ENCODE data around the gene RASD2.

RASD2 gene

GRCh38 chr22:35570686-35571194 lies 30.1 kb downstream of the RASD2 start:
- no peak for TF ChIP-seq CTCF (IDR thresholded peaks at IDR 0.05; ENCODE audit: extremely low read depth, insufficient read depth, missing control alignments)
- no peak for DNase-seq (ENCODE audit: low spot score)
- in situ Hi-C loops (cut with MboI; ENCODE audit: low pct_unique_long_range_greater_than_20kb, low sequenced_read_pairs, unreplicated experiment) = no loop called here

GRCh38 chr22:35572556-35572955 lies 31.9 kb downstream of the RASD2 start:
- in situ Hi-C loops (cut with MboI; ENCODE audit: low pct_unique_long_range_greater_than_20kb, low sequenced_read_pairs, unreplicated experiment) = no loop called here
- DNase-seq (ENCODE audit: low spot score) = no peak
- TF ChIP-seq CTCF (IDR thresholded peaks at IDR 0.05; ENCODE audit: extremely low read depth, insufficient read depth, missing control alignments) = no peak

- no peak for DNase-seq (ENCODE audit: low spot score)
- no peak for TF ChIP-seq CTCF (IDR thresholded peaks at IDR 0.05; ENCODE audit: extremely low read depth, insufficient read depth, missing control alignments)
- in situ Hi-C loops (cut with MboI; ENCODE audit: low pct_unique_long_range_greater_than_20kb, low sequenced_read_pairs, unreplicated experiment) = no loop called here
Measured at GRCh38 chr22:35575116-35575748, 34.6 kb downstream of the RASD2 start.

DNA sequence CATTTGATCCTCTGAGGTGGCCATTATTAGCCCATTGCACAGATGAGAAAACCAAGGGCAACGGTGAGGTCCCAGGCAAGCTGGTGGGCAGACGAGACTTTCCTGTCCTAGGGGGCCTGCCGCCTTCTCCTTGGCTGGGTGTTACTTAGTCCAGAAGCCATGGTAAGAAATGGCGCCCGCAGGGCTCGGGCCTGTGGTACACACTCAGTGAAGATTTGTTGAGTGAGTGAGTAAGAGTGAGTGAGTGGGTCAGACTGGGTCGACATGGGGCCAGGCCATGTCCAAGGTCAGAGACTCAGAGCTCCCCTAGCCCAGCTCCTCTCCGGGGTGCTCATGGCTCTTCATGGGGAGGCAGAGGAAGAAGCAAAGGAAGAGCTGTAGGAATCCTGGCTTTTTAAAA lies 36.0 kb downstream of the RASD2 start:
- in situ Hi-C loops (cut with MboI; ENCODE audit: low pct_unique_long_range_greater_than_20kb, low sequenced_read_pairs, unreplicated experiment) = no loop called here
- no peak for DNase-seq (ENCODE audit: low spot score)
- TF ChIP-seq CTCF (IDR thresholded peaks at IDR 0.05; ENCODE audit: extremely low read depth, insufficient read depth, missing control alignments) = no peak

DNA sequence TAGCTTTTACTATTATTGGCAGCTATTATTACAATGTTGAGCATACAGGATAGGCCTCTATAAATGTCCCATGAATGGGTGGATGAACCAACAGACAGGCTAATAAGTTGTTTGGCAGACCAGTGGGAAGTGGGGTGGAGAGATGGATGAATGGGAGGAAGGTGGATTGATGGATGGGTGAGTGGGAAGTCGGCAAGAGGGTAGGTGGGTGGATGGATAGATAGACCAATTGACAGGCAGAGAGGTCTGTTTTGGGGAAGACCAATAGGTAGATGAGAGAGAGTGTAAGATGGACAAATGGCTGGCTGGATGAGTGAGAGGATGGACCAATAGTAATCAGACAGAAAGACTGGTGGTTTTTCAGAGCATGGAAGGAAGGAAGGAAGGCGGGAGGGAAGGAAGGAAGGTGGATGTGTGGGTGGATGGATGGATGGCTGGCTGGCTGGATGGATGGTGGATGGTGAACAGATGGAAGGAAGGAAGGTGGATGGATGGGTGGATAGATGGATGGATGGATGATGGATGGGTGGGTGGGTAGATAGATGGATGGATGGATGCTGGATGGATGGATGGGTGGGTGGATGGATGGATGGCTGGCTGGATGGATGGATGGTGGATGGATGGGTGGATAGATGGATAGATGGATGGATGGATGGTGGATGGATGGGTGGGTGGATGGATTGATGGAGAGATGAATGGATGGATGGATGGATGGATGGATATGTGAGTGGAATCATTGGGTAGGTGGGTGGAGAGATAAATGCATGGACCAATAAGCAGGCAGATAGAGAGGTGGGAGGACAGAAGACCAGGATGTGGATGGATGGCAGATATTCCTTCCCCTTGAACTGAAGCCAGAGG lies 37.4 kb downstream of the RASD2 start:
- DNase-seq (ENCODE audit: low spot score) = no peak
- TF ChIP-seq CTCF (IDR thresholded peaks at IDR 0.05; ENCODE audit: extremely low read depth, insufficient read depth, missing control alignments) = no peak
- in situ Hi-C loops (cut with MboI; ENCODE audit: low pct_unique_long_range_greater_than_20kb, low sequenced_read_pairs, unreplicated experiment) = no loop called here

DNA sequence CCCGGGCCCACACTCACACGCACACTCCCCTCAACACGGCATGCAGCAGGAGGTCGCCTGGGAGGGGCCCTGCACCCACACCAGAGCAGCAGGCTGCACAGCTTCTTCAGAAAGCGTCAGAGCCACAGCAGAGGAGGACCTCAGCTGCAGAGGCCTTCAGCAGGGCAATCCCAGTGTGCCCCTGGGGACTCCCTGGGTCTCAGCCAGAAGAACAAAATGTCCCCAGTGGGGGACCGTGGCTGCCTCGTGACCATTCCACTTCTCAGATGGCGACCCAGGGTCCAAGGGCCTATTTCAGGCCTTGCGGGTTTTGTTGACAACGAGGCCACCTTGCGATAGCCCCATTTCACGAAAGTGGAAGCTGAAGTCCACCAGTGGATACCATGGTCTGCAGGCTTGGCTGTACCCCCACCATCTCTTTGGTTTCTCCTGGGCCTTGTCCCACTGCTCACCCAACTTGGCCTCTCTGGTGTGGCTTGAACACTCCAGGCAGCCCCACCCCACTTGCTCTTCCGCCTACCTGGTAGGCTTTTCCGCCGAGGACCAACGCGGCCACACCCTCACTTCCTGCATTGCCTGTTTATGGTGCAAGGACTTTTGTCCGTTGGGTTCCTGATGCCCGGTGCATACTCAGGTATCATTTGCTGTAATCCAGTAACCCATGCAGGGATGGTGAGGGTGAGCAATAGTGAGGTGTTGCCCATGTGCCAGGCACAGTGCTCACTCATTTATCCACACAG lies 38.4 kb downstream of the RASD2 start:
- TF ChIP-seq CTCF (IDR thresholded peaks at IDR 0.05; ENCODE audit: extremely low read depth, insufficient read depth, missing control alignments) = no peak
- in situ Hi-C loops (cut with MboI; ENCODE audit: low pct_unique_long_range_greater_than_20kb, low sequenced_read_pairs, unreplicated experiment) = no loop called here

More for the DNA sequence above, 38.4 kb downstream of the RASD2 start:
- DNase-seq (ENCODE audit: low spot score) = no peak

All from GM13977 (cell line).